NCI-H774 (cell line): Measurements from ENCODE around the gene OTUD1.

Source experiments
- DNase-seq: peaks from one replicate; lab custom pipeline; 2025; lab: John Stamatoyannopoulos, UW

Gene OTUD1

DNA sequence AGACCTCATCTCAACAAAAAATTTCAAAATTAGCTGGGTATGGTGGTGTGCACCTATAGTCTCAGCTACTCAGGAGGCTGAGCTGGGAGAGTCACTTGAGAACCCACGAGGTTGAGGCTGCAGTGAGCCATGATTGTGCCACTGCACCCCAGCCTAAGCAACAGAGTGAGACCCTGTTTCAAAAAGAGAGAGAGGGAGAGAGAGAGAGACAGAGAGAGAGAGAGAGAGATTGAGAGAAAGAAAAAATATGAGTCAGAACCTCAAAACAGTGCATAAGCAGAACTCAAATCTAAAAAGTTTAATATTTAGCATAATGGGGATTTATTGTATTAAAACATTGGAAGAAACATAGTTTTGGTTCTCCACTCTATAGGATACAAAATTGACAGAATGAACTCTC, 17.5 kb upstream of the OTUD1 start:
- no peak for DNase-seq

- DNase-seq, result no peak
Measured at GRCh38 chr10:23422003-23422411, 16.9 kb upstream of the OTUD1 start.

DNA sequence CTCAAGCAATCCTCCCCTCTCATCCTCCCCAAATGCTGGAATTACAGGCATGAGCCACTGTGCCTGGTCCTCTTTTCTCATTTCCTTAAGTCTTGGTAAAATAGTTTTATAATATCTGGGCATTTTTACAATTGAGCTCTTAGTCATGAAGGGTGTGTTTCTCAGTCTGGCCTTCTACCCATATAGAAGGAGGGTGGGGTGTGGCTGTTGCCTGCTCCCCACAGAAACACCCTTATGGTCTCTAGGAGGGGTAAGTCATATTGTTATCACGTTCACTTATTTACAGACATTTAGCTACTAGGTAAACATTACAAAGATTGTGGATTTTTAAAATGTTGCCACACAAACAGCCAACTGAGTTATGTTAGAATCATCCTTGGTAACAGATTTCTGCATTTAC, 6.7 kb upstream of the OTUD1 start:
- no peak for DNase-seq

- DNase-seq, result no peak
Measured at GRCh38 chr10:23432639-23433038, 6.2 kb upstream of the OTUD1 start.

DNA sequence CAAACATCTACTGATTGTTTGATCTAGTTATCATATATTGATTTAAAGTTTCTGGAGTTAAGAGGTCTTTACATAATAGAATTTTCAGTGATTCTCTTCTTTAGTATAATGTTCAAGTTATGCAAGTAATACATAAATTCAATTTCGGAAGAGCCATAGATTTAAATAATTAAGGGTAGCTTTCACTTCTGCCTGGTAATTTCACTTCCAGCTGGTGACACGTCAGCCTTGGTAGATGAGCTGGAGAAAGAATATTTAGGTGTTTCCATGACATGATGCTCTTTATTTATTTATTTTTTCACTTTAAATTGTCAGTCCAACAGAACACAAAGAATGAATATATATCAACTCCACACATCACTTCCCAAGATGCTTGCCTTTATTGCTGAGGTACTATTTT, 5.2 kb upstream of the OTUD1 start:
- DNase-seq, result no peak

DNA sequence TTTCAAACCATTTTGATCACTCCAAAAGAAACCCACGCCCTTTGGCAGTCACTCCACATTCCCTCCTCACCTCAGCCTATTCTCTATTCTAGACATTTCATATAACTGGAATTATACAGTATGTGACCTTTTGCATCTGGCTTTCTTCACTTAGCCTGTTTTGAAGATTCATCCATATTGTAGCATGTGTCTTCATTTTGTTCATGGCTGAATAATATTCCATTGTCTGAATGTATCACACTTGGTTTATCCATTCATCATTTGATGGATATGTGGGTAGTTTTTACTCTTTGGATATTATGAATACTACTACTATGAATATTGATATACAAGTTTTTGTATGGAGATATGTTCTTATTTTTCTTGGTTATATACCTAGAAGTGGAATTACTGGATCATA, 3.5 kb upstream of the OTUD1 start:
- DNase-seq, result no peak

GRCh38 chr10:23436983-23437382, 1.9 kb upstream of the OTUD1 start:
- no peak for DNase-seq

DNA sequence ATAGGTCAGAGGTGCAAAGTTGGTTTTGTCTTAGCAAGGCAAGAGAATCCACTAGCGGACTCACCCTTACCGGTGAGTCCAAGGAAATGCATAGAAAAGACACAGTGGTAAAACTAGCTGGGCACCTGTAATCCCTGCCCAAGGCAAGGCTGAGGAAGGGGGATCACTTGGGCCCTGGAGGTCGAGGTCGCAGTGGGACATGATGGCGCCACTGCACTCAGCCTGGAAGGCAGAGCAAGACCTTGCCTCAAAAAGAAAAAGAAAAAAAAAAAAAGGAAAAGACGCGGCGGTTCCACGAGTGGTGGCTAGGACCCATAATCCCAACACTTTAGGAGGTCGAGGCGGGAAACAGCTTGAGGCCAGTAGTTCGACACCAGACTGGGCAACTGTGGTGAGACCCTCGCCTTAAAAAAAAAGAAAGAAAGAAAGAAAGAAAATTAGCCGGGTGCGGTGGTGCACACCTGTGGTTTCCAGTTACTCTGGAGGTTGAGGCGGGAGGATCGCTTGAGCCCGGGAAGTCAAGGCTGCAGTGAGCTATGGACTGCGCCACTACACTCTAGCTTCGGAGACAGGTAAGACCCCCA, 820 bp upstream of the OTUD1 start:
- DNase-seq, result no peak

DNA sequence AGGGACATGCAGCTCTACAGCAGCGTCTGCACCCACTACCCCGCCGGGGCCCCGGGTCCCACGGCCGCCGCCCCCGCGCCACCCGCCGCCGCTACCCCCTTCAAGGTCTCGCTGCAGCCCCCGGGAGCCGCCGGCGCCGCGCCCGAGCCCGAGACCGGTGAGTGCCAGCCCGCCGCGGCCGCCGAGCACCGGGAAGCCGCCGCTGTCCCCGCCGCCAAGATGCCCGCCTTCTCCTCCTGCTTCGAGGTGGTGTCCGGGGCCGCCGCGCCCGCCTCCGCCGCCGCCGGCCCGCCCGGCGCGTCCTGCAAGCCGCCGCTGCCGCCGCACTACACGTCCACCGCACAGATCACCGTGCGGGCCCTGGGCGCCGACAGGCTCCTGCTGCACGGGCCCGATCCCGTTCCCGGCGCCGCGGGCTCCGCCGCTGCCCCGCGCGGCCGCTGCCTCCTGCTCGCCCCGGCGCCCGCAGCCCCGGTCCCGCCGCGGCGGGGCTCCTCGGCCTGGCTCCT, 631 bp downstream of the OTUD1 start:
- DNase-seq, result no peak

DNA sequence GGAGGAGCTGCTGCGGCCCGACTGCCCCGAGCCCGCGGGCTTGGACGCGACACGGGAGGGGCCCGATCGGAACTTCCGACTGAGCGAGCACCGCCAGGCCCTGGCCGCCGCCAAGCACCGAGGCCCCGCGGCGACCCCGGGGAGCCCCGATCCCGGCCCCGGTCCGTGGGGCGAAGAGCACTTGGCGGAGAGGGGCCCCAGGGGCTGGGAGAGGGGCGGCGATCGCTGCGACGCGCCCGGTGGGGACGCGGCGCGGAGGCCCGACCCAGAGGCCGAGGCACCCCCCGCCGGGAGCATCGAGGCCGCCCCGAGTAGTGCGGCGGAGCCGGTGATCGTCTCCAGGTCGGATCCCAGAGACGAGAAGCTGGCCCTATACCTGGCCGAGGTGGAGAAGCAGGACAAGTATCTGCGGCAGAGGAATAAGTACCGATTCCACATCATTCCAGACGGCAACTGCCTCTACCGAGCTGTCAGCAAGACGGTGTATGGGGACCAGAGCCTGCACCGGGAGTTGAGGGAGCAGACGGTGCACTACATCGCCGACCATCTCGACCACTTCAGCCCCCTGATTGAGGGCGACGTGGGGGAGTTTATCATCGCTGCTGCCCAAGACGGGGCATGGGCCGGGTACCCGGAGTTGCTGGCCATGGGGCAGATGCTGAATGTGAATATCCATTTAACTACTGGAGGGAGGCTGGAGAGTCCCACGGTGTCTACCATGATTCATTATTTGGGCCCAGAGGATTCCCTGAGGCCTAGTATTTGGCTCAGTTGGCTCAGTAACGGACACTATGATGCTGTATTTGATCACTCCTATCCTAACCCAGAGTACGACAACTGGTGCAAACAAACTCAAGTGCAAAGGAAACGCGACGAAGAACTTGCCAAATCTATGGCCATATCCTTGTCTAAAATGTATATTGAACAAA, 1.4 kb downstream of the OTUD1 start:
- no peak for DNase-seq

- DNase-seq, result no peak
Measured at GRCh38 chr10:23441251-23441650, 2.4 kb downstream of the OTUD1 start.

DNA sequence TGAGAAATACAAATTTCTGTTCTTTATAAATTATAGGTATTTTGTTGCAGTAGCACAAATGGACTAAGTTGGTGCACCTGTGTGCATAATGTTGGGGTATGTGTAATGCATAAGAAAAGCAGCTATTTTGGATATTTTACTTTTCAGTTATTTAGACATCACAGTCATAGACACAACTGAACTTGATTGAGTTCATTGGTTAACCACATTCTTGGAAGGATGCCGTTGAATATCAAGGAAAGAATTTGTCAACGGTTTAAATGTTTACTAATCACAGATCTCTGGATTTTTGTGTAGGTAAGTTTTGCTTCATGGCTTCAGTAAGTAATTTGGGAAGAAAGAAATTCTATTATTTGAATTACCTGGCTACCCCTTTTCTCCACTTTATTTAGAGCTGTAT, 4.1 kb downstream of the OTUD1 start:
- DNase-seq, result no peak

GRCh38 chr10:23445591-23445990, 6.7 kb downstream of the OTUD1 start:
- no peak for DNase-seq

DNA sequence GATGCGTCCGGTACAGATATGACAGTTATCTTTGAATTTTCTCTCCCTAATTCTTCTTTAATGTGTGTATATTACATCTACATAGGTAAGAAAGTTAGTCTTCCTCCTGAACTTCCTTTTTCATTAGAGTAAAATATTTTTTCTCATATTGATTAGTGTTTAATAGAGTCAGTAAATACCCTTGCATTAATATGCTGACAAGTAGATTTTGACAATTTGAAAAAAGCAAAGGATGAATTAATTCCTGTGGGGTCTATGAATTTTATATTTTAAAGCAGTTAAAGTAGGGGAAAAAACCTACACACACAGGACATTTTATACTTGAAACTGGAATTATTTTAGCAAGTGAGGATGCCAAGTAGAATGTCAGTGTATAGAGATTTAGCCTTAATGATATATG, 9.4 kb downstream of the OTUD1 start:
- no peak for DNase-seq

DNA sequence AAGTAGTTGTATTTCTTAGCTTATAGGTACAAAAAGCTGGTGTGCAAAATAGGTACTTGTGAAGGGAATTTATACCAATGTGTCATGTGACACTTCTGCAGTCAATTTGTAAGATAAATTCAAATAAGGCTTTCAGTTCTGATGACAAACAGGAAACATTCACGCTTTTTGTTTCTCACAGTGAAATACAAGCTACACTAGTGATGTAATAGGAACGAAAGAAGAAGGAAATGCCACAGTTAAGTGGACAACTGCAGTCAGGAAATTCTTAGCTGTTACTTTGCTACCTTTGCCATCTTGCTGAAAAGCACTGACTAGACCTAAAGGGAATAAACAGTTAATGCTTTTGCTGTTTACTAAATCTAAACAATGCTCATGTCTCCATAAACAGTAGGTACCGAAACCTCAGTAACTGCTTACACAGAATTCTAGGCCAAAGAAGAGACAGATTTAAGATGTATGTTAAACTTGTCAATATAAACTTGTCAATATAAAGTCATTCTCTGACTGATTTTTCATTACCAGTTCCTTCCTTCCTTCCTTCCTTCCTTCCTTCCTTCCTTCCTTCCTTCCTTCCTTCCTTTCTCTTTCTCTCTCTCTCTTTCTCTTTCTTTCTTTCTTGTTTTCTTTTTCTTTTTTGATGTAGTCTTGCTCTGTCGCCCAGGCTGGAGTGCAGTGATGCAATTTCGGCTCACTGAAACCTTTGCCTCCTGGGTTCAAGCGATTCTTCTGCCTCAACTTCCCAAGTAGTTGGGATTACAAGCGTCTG, 10.1 kb downstream of the OTUD1 start:
- no peak for DNase-seq

DNA sequence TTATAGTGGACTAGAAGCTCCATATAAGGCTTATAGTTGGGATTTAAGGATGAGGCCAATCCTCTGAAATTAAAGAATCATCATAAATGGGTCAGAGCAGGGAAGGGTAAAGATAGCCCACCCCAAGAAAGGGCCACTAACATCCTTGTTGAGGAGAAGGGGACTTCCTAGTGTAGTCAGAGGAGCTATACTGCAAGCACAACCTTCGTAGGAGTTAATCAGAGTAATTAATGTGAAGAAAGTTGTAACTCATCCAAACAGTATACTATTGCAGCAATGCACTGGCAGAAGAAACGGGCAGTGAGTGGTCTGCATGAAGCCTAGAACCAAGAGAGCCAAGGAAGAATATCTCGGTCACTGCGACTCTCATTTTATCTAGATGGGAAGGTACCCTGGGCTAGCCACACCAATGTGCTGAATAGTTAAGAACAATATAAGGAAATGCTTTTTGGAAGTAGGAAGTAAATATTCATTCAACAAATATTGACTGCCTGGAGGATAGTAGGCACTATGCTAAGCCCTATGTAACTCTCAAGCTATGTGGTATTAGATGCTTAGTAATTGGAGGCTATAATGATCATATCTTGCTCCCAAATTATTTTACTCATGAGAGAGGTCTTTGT, 13.3 kb downstream of the OTUD1 start:
- no peak for DNase-seq

DNA sequence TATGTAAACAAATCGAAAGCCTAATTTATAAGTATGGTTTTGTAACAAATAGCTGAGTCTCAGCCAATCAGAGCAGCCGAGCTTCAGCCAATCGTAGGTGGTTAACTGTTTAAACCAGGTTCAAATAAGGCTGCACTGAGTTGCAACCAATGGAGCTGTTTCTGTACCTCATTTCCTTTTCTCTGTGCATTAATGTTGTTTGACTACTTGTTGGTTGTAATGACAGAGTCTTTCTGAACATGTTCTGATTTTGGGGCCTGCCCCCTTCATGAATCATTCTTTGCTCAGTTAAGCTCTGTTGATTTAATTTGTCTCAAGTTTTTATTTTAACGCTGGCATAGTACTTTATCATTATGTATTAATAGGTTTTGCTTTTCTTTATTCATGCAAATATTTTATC, 14.6 kb downstream of the OTUD1 start:
- DNase-seq, result no peak

- no peak for DNase-seq
Measured at GRCh38 chr10:23457632-23458417, 18.9 kb downstream of the OTUD1 start.

- no peak for DNase-seq
Measured at GRCh38 chr10:23459308-23459939, 20.5 kb downstream of the OTUD1 start.

DNA sequence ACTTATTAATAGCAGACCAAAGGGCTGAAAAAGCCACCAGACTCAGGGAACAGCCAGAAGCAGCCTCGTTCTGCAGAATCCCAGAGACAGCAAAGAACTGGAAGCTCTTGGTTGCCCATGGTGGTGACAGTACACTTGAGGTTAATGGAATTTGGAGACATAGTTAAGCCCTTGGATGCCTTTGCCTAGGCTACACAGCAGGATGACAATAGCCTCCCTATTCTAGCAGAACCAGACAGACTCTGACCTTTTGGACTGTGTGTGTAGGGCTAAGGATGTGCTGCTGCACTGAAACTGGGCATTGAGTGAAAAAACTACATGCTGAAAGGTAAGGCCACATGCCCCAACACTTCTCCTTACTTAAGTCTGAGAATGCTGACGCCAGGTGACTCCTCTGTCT, 22.7 kb downstream of the OTUD1 start:
- no peak for DNase-seq

DNA sequence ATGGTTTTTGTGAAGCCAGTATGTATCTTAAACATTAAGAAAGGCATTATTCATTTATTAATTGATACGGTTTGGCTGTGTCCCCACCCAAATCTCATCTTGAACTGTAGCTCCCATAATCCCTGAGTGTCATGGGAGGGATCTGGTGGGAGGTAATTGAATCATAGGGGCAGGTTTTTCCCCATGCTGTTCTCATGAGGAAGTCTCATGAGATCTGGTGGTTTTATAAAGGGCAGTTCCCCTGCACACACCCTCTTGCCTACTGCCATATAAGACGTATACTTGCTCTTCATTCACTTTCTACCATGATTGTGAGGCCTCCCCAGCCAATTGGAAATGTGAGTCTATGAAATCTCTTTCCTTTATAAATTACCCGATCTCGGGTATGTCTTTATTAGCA, 28.1 kb downstream of the OTUD1 start:
- no peak for DNase-seq
